HEK293T (cell line): ENCODE data around the gene FBXO41.

Experiments
- CTCF ChIA-PET: fragments of 350-600 bp; formaldehyde crosslinking; extraction: SDS; loops from one replicate; lab custom pipeline; 2021; ENCODE audit warnings: antibody characterized with exemption, inconsistent platforms; lab: Yijun Ruan, JAX
- POLR2A ChIA-PET: fragments of 350-600 bp; formaldehyde crosslinking; extraction: SDS; loops from one replicate; lab custom pipeline; 2020; ENCODE audit warnings: antibody characterized with exemption, inconsistent platforms; lab: Yijun Ruan, JAX
- DNase-seq: peaks from one replicate; pipeline ENCODE4 v3.0.0; 2012; ENCODE audit warnings: mixed read lengths; ENCODE audit errors: extremely low spot score
- ARNT ChIP-seq: fragments of 450-650 bp; IDR thresholded peaks from 2 replicates; pipeline ENCODE4 v1.6.1; 2017; ENCODE audit warnings: mild to moderate bottlenecking
- BHLHE40 ChIP-seq: fragments of 450-650 bp; IDR thresholded peaks from 2 replicates; pipeline ENCODE4 v1.6.1; 2016; ENCODE audit warnings: mild to moderate bottlenecking, moderate library complexity, borderline replicate concordance
- CTBP1 ChIP-seq: fragments of 450-650 bp; IDR thresholded peaks from 2 replicates; pipeline ENCODE4 v1.6.1; 2016; ENCODE audit warnings: borderline replicate concordance
- ELF4 ChIP-seq: fragments of 450-650 bp; IDR thresholded peaks from 2 replicates; pipeline ENCODE4 v1.6.1; 2017; ENCODE audit warnings: antibody characterized with exemption
- FOXA1 ChIP-seq: fragments of 450-650 bp; IDR thresholded peaks from 2 replicates; pipeline ENCODE4 v1.6.1; 2016; ENCODE audit warnings: mild to moderate bottlenecking
- FOXK2 ChIP-seq: fragments of 450-650 bp; IDR thresholded peaks from 2 replicates; pipeline ENCODE4 v1.6.1; 2016; ENCODE audit warnings: mild to moderate bottlenecking
- FOXM1 ChIP-seq: fragments of 450-650 bp; IDR thresholded peaks from 2 replicates; pipeline ENCODE4 v1.6.1; 2017; ENCODE audit warnings: mild to moderate bottlenecking, borderline replicate concordance
- HDGF ChIP-seq: fragments of 450-650 bp; IDR thresholded peaks from 2 replicates; pipeline ENCODE4 v1.6.1; 2017; ENCODE audit warnings: antibody characterized with exemption, borderline replicate concordance
- L3MBTL2 ChIP-seq: fragments of 450-650 bp; conservative IDR thresholded peaks from 2 replicates; pipeline ENCODE4 v1.6.1; 2016; ENCODE audit warnings: mild to moderate bottlenecking
- LEF1 ChIP-seq: fragments of 450-650 bp; IDR thresholded peaks from 2 replicates; pipeline ENCODE4 v1.6.1; 2017; ENCODE audit warnings: mild to moderate bottlenecking, borderline replicate concordance
- NFRKB ChIP-seq: fragments of 450-650 bp; IDR thresholded peaks from 2 replicates; pipeline ENCODE4 v1.6.1; 2016; ENCODE audit warnings: mild to moderate bottlenecking, moderate library complexity
- PKNOX1 ChIP-seq: fragments of 450-650 bp; IDR thresholded peaks from 2 replicates; pipeline ENCODE4 v1.6.1; 2016
- SP1 ChIP-seq: fragments of 450-650 bp; IDR thresholded peaks from 2 replicates; pipeline ENCODE4 v1.6.1; 2017
- SUZ12 ChIP-seq: fragments of 450-650 bp; IDR thresholded peaks from 2 replicates; pipeline ENCODE4 v1.6.1; 2016; ENCODE audit warnings: mild to moderate bottlenecking
- TARDBP ChIP-seq: fragments of 450-650 bp; IDR thresholded peaks from 2 replicates; pipeline ENCODE4 v1.6.1; 2016
- ZNF384 ChIP-seq: fragments of 450-650 bp; IDR thresholded peaks from 2 replicates; pipeline ENCODE4 v1.6.1; 2016

FBXO41 gene

GRCh38 chr2:73227086-73227485 lies 57.2 kb downstream of the FBXO41 start:
- POLR2A ChIA-PET = interaction anchor here (1.6 kb wide), 1 partner anchor 14 kb away, joined by 5 read pairs; no protein-coding TSS in a partner anchor
- no peak for DNase-seq
- no peak for TF ChIP-seq HDGF
- no peak for TF ChIP-seq SUZ12
- no peak for TF ChIP-seq ARNT
- no peak for TF ChIP-seq TARDBP
- TF ChIP-seq FOXA1 = no peak
- TF ChIP-seq LEF1 = no peak
- TF ChIP-seq PKNOX1 = no peak
- TF ChIP-seq CTBP1 = no peak
- TF ChIP-seq ELF4 = no peak
- TF ChIP-seq ZNF384 = no peak
- no peak for TF ChIP-seq FOXK2
- no peak for TF ChIP-seq L3MBTL2
- TF ChIP-seq NFRKB = no peak
- no peak for TF ChIP-seq BHLHE40
- no peak for TF ChIP-seq SP1
- CTCF ChIA-PET = no interaction called here

GRCh38 chr2:73225513-73226360 lies 58.5 kb downstream of the FBXO41 start:
- DNase-seq = no peak
- TF ChIP-seq FOXM1 = no peak
- no peak for TF ChIP-seq HDGF
- TF ChIP-seq SP1 = no peak
- no peak for TF ChIP-seq ZNF384
- TF ChIP-seq L3MBTL2 = no peak
- no peak for TF ChIP-seq CTBP1
- ChIA-PET POLR2A (interaction anchor here (2.6 kb wide), 1 partner anchor 8 kb away, joined by 10 read pairs; the partner anchor contains the start of gene CCT7), CTCF (no interaction called here)

GRCh38 chr2:73223821-73224220 lies 60.5 kb downstream of the FBXO41 start:
- no peak for TF ChIP-seq ZNF384
- ChIA-PET CTCF (no interaction called here), POLR2A (interaction anchor here (0.9 to 2.6 kb wide), 2 partner anchors 9 to 10 kb away, joined by 3 to 10 read pairs; partner anchors contain the start of genes CCT7 and PRADC1)
- no peak for DNase-seq

GRCh38 chr2:73218298-73218697 lies 66.0 kb downstream of the FBXO41 start:
- TF ChIP-seq ARNT (no peak), SP1 (no peak), HDGF (no peak), L3MBTL2 (no peak), NFRKB (no peak), TARDBP (no peak), CTBP1 (no peak), PKNOX1 (no peak), FOXM1 (no peak), SUZ12 (no peak), LEF1 (no peak), ELF4 (no peak)
- POLR2A ChIA-PET = interaction anchor here (7.5 kb wide), 1 partner anchor 16 kb away, joined by 53 read pairs; the partner anchor contains the start of genes CCT7 and PRADC1
- no peak for DNase-seq
- CTCF ChIA-PET = interaction anchor here (0.5 to 0.7 kb wide), 2 partner anchors 73 to 300 kb away, joined by 3 to 4 read pairs; no protein-coding TSS in a partner anchor

GRCh38 chr2:73217826-73218225 lies 66.5 kb downstream of the FBXO41 start:
- POLR2A ChIA-PET = interaction anchor here (7.5 kb wide), 1 partner anchor 16 kb away, joined by 53 read pairs; the partner anchor contains the start of genes CCT7 and PRADC1
- no peak for DNase-seq
- TF ChIP-seq SUZ12 = no peak
- no peak for TF ChIP-seq CTBP1
- TF ChIP-seq SP1 = no peak
- TF ChIP-seq ELF4 = no peak
- TF ChIP-seq PKNOX1 = no peak
- no peak for TF ChIP-seq FOXM1
- TF ChIP-seq ZNF384 = no peak
- TF ChIP-seq BHLHE40 = no peak
- no peak for TF ChIP-seq HDGF
- TF ChIP-seq FOXA1 = no peak
- TF ChIP-seq NFRKB = no peak
- TF ChIP-seq L3MBTL2 = no peak
- TF ChIP-seq ARNT = no peak
- no peak for TF ChIP-seq LEF1
- CTCF ChIA-PET = interaction anchor here (0.5 to 0.7 kb wide), 2 partner anchors 74 to 300 kb away, joined by 3 to 4 read pairs; no protein-coding TSS in a partner anchor

GRCh38 chr2:73217160-73217559 lies 67.1 kb downstream of the FBXO41 start:
- POLR2A ChIA-PET = interaction anchor here (7.5 kb wide), 1 partner anchor 17 kb away, joined by 53 read pairs; the partner anchor contains the start of genes CCT7 and PRADC1
- CTCF ChIA-PET = no interaction called here
- TF ChIP-seq NFRKB = no peak
- no peak for TF ChIP-seq TARDBP
- no peak for TF ChIP-seq CTBP1
- TF ChIP-seq BHLHE40 = no peak
- no peak for TF ChIP-seq SP1
- TF ChIP-seq FOXK2 = no peak
- no peak for TF ChIP-seq ZNF384
- no peak for TF ChIP-seq LEF1
- DNase-seq = no peak
